Stimulated activated naive CD8-positive, alpha-beta T cell treated with anti-CD3 and anti-CD28 coated beads, Interleukin-15, Interleukin-2, amounts not matched to agents 100 U/mL and 50 U/mL, for 24 hours (primary cell): ENCODE measurements around the gene TARBP1.
"Not testable (repeated sequence)": the region's sequence is repeated elsewhere in the genome, so short reads cannot be mapped to it uniquely, and the experiment has no call there.

ENCODE experiments used
- ATAC-seq: fragments of 150-1000 bp; cut with Tn5 transposase; one replicate; pipeline ENCODE4 v1.10.0; 2021
- DNase-seq: peaks from one replicate; pipeline ENCODE4 v3.0.0; 2021

Gene TARBP1

DNA sequence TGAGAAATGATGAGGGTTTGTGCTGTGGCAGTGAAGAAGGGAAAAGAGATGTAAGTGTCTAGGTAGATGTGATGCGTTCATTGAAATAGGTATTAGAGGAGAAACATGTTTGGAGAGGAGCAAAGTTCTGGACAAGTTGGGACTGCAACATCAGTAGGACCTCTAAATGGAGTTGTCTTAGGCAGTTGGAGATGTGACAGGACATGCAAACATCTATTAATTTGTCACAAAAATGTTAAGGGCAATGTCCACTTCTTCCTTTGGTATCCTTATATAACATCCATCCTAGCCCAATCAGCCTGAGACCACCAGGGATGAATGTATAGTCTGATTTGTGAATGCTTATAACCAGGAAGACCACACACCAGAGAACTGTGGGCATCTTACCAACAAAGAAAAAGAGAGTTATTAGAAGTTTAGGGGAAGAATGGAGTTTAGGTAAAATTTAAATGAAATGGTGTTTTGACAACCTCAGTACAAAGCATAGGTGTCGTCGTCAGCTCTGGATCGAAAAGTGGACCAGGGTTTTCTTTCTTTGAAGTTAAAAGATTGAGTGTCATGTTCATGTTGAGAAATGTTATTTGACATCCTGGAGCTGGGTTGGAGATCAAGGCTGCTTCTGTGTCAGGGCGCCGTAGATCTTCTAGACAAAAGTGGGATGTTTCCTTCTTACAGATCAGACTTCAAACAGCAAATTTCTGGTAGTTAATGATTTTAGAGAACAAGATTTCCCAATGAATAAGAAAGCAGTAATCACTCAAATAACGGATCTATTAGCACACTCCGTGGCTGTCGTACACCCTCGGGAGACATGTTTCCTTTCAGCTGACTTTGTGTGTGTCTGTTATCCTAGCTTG lies 97.1 kb downstream of the TARBP1 start:
- ATAC-seq = no peak
- no peak for DNase-seq

DNA sequence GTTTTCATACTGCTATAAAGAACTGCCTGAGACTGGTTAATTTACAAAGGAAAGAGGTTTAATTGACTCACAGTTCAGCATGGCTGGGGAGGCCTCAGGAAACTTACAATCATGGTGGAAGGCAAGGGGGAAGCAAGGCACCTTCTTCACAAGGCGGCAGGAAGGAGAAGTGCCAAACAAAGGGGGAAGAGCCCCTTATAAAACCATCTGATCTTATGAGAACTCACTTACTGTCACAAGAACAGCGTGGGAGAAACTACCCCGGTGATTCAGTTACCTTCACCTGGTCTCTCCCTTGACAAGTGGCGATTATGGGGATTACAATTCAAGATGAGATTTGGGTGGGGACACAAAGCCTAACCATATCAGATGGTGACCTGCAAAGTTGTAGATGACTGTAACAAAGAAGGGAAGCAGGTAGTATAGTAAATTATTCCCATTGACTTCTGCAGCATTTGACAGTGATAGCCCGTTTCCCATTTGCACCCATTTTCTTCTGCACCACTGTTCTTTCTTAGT lies 99.3 kb downstream of the TARBP1 start:
- not testable (repeated sequence) for DNase-seq

DNA sequence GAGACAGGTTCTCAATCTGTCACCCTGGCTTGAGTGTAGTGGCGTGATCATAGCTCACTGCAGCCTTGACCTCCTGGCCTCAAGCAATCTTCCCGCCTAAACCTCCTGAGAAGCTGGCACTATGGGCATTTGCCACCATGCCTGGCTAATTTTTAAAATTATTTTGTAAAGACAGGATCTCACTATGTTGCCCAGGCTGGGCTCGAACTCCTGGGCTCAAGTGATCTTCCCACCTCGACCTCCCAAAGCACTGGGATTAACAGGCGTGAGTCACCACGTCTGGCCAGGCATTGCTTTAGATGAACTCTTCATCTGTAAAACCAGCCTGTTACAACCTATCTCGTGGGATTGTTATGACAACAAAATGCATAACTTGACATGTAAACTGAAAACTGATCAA lies 103.3 kb downstream of the TARBP1 start:
- no peak for ATAC-seq
- DNase-seq = no peak

More for the DNA sequence above, 99.3 kb downstream of the TARBP1 start:
- ATAC-seq = not testable (repeated sequence)

DNA sequence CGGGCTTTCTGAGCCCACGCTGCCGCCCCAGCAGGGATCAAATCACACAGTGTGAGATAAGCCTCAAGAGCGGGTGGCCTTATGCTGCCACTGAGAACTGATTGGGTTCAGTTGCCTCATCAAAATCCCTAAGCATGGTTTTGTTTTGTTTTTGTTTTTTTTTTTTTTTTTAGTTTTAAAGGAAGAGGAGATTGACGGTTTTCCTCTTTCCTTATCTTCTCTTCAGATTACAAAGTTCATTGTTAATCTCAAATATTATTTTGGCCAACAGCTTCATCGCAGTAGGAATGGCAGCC lies 105.1 kb downstream of the TARBP1 start:
- ATAC-seq = peak; percentile 2
- no peak for DNase-seq

DNA sequence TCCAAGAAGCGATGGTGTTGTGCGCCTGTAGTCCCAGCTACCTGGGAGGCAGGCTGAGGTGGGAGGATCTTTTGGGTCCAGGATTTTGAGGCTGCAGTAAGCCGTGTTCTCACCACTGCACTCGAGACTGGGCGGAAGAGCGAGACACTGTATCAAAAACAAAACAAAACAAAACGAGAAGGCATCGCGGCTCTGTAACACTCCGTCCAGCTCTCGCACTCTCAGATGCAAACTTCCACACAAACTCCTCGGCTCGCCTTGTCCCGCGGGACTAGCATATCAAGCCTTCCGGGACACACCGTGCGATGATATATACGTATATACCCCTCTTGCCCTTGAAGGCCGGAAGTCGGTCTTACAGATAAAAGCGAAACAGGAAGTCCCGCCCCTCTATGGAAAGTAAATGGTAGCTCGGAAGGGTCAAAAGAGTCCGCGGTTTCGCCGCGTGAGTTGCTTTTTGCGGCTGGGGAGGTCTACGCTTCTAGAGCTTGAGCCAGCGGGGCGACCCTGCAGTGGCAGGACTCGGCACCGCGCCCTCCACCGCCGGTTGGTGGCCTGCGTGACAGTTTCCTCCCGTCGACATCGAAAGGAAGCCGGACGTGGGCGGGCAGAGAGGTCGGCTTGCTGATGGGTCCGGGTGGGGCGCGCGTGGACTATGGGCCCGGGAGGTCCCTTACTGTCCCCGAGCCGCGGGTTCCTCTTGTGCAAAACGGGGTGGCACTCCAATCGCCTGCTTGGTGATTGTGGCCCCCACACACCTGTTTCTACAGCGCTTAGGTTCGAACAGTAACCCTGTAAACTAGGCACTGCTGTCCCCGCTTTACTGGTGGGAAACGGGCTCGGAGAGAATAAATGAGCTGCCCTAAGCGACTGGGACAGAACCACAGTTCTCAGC lies 105.7 kb downstream of the TARBP1 start, which contains the start of gene COA6:
TSS of gene COA6 (plus strand) at position 393 of the 895 bp plus-strand sequence. CDS start at position 404, 11 bp downstream.
- ATAC-seq (peak; percentile 93), DNase-seq (peak; percentile 92)

DNA sequence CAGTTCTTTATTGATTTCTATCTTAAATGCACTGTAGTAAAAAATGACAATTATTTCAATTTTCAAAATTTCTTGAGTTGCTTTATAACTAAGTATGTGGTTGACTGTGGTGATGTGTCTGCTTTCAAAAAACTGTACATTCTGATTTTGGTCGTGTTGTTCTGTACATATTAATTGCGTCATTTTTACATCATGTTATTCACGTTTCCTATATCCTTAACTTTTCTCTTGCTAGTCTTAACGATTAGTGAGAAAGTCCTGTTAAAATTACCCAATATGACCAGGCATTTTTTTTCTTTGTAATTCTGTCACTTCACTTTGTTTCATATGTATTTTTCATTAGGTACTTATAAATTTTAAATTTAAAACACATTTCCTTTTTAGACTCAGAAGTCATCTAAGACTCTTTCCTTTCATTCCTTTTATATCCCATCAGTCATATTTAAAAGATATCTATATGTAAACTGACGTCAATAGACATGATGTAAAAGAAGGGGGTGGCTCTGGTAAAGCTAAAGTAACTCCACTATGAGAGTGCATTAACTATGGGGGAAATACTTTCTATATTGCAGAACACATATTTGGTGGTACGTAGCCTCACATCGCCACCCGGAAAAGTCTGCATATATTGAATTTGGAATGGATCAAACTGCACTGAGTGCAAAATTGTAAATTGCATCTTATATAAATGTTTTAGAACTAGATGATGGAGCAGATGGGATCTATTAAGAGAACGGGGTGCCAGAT lies 106.8 kb downstream of the TARBP1 start:
- no peak for DNase-seq
- ATAC-seq = no peak

DNA sequence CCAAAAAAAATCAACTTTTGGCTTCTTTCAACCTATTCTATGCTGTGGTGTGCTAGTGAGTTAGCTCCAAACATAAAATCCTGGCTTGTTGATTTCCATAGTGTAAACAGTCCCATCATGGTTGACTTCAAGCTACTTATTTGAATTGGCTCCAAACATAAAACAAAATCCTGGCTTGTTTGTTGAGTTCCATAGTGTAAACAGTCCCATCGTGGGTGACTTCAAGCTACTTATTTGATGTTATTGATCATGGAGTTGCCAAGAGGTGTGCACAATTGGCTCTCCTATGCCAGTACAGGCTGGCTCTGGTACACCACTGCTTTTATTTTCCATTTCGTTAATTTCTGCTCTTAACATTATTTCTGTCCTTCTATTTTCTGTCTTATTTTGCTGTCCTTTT lies 107.6 kb downstream of the TARBP1 start:
- no peak for DNase-seq
- no peak for ATAC-seq

DNA sequence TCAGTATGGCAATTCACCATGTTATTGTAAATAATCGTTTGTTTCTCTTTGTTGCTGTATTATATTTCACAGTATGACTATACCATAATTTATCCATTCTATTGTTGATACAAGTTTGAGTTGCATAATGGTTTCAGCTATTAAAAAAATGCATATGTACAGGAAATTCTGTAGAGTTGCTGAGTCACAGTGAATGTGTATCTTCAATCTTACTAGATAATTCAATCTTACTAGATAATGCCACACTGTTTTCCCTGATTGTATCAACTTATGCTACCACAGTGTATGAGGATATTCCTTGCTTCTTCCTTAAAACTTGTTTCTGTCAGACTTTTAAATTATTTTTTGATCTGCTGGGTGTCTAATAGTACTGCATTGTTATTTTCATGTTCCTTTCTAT lies 109.2 kb downstream of the TARBP1 start:
- no peak for DNase-seq
- ATAC-seq = no peak

DNA sequence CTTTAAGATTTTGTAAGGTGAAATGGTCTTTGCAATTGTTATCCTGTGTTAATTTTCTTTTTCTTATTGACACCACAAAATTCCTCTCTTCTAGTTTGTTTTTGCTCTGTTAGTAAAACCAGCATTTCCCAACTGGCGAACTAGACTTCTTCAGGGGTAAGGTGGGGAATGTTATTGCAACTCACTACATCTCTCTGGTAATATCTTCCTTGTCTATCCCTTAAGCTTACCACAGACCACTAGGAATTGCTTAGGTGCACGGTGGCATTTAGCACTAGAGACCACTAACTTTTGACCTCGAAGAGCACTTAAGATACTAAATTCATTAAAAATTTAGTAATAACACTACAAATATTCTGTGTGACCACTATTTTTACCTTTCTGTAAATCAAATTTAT lies 109.9 kb downstream of the TARBP1 start:
- no peak for ATAC-seq
- DNase-seq = no peak

DNA sequence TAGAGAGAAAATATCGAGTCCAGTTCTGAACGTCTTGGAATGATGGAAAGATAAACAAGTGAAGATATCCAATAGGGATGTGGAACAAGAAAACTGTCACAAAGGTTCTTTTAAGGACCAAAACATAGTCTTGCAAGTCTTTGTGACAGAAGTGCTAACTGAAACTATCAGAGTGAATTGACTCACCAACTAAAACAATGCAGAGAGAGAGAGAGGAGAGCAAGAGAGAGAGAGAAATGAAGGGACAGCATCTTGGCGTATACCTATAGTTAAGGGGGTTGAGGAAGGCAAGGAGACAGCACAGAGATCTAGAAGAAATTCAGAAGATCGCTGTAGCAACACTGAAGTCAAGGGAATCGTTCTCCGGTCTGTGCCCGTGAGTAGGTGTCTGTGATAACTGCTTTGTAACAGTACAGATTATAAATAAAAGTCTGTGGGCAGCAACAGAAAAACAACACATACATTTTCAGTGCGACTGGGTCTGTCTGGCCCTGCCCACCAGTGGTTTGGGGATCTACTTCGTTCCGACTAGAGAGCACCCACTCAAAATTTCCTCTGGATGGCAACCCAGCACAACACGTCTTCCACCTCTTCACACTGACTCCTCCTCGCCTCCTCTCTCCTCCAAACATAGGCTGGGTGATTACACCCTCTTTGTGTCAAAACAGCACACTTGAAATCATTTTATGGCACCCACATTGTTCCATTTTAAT lies 110.5 kb downstream of the TARBP1 start:
- ATAC-seq = peak; percentile 8

DNA sequence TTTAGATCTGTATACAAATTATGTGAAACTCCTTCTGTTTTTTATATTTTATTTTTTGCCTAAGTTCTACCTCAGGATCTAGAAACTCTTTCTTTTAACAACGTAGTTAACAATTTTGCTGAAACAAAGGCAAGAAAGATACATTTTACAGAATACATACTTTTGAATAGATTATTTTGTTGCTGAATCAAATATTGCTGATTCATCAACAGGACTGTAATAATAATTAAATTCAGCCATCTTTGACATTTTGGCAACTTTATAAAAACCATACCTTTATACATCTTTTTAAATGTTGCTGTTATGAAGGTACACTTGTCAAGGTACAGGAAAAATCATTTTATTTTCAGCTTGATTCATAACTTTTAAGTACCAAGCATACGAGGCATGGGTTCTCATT lies 116.4 kb downstream of the TARBP1 start:
- ATAC-seq (no peak), DNase-seq (no peak)

More for the DNA sequence above, 110.5 kb downstream of the TARBP1 start:
- peak; percentile 17 for DNase-seq

DNA sequence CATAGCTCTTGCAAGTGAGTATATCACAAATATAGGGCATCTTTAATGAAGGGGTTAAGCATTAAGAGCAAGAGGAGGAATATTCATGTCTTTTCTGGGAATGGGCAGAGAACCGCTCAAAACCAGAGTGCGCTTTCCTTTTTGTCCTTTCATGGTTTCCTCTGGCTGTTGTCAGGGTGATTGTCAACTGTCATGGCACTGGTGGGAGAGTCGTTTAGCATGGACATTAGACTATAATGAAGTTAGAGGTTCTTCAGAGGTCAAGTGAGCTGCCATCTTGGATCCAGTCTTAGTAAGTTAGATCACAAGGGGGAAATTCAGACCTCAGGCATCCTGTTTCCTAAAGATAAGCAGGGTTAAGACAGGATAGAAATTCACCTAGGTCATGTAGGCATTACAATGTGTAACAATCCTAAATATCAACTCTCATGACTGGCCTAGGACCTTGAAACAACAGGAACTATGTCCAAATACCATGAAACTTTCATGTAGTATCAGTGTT lies 117.8 kb downstream of the TARBP1 start:
- no peak for DNase-seq
- no peak for ATAC-seq

DNA sequence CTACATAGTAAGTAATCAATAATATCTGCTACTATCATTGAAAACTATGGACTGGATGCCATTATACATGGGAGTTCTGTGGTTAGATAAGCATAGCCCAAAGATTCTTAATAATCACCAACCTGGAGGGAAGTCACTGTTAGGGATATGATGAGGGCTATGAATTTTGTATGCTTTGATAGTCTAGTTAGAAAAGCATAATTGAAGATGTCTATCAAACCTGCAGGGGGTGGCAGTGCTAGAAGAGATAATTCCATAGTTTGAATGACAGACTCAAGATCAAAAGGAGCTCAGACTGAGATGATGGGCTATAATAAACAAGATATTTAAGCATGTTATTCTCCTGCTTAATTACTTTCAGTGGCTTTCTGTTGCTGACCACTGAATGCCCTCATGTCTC lies 121.1 kb downstream of the TARBP1 start:
- DNase-seq = no peak
- no peak for ATAC-seq

DNA sequence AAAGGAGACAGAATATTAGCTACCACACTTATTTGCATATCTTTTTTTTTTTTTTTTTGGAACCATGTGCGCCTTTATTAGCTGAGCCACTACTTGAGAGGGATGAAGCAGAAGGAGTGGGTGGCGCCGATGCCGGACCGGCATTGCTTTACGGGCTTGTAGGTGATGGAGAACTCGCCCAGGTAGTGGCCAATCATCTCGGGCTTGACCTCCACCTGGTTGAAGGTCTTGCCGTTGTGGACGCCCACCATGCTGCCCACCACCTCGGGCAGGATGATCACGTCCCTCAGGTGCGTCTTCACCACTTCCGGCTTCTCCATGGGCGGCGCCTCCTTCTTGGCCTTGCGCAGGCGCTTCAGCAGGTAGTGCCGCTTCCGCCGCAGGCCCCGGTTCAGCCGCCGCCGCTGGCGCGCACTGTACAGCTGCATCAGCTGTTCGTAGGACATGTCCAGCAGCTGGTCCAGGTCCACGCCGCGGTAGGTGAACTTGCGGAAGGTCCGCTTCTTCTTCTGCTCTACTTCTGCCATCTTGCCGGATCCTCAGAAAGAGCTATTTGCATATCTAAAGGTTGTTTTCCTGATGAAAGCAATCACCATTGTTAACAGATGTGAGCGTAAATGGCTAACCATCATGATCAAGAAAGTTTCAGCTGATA lies 122.2 kb downstream of the TARBP1 start:
- DNase-seq (peak; percentile 65), ATAC-seq (peak; percentile 66)

DNA sequence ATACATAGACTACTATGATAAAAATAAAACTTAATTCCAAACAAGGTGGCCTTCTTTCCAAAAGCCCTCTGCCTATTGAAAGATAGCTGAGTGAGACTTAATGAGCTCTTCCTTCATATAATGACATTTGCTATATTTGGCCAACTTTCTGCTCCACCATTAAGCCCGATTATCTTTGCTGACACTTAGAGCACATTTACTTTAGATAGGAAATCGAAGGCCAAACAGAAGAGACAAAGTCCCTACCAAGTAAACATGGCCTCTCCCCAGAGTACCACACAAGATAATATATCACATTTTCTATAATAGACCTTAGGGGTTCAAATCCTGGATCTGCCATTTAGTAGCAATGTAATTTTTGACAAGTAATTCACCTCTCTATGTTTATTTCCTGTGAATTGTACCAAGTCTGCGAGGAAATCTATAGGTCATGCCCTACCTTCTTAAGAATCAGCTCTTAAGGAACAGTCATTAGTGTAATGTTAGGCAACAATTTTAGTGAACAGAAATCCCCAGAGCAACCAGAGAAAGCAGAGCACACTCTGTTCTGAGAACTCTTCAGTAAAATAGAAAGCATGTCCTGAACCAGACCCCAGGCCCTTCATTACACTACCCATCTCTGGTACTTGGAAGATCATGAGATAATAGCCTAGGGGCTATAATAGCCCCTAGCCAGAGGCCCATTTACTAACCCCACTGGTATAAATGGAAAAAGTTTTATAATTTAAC lies 123.0 kb downstream of the TARBP1 start:
- no peak for ATAC-seq
- no peak for DNase-seq

DNA sequence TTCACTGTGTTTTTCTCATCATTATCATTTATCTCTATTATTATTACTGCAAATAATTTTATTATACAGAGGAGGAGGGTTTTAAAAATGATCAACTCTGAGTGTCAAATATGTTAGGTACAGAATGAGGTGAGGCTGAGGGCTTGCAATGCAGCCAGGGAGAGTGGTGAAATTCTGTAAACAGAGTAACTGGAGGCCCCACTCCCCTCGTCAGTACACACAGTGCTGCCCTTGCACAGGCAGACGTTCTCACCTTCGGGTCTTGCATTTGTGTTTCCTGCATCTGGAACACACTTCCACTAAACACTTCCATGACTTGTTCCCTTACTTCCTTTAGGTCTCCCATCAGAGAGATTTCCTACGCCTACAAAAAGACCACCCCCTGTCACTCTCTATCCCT lies 130.0 kb downstream of the TARBP1 start:
- DNase-seq (no peak), ATAC-seq (no peak)

DNA sequence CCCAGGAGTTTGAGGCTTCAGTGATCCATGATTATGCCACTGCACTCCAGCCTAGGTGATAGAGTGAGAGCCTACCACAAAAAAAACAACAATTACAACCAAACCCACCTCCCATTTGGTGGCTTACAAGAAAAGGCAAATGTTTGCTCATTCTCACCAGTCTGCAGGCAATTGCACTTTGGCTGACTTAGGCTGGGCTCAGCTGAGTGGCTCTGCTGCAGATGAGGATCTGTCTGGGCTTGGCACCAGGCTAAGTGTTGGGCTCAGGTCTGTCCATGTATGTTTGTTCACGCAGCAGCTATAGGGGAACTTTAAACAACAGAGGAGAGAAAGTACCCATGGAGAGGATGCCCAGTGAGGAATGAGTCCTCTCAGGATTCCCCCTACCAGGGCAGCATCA lies 133.7 kb downstream of the TARBP1 start:
- DNase-seq = no peak
- no peak for ATAC-seq

DNA sequence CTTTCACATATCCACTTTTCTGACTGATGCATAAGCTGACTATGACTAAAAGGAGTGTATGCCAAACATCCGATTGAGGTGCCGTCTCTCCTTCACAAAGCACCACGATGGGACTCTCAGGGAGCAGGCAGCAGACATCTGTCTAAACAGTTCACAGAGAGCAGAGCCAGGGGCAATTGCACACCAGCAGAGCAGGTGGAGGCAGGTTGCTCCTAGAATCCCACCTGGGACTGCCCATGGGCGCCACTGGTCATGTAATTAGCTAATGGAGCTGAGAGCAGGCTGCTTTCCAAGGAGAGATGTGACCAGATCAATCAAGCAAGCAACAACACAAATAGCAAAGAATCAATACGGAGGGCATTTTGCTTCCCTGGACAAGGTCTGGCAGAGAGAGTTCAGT lies 136.2 kb downstream of the TARBP1 start:
- ATAC-seq (no peak), DNase-seq (no peak)
